HUES64 (cell line): Measurements from ENCODE around the gene ATP2B3.

Experiments used
- H3K27ac ChIP-seq: 2 replicates; pipeline ENCODE4 v1.7.0; 2013; ENCODE audit warnings: low read depth, low read length, inconsistent platforms
- H3K27me3 ChIP-seq: 2 replicates; pipeline ENCODE4 v1.6.1; 2013; ENCODE audit warnings: mild to moderate bottlenecking, low read length; ENCODE audit not compliant: insufficient read depth
- H3K36me3 ChIP-seq: 2 replicates; pipeline ENCODE4 v1.6.1; 2013; ENCODE audit warnings: mild to moderate bottlenecking, low read length; ENCODE audit not compliant: insufficient read depth
- H3K4me1 ChIP-seq: 2 replicates; pipeline ENCODE4 v1.6.1; 2013; ENCODE audit warnings: mild to moderate bottlenecking, low read length, moderate library complexity; ENCODE audit not compliant: insufficient read depth
- H3K4me3 ChIP-seq: 2 replicates; pipeline ENCODE4 v1.5.1; 2013; ENCODE audit warnings: mild to moderate bottlenecking, low read length, moderate library complexity
- H3K9ac ChIP-seq: 2 replicates; pipeline ENCODE4 v1.6.1; 2013; ENCODE audit warnings: mild to moderate bottlenecking, low read depth, low read length
- H3K9me3 ChIP-seq: 2 replicates; pipeline ENCODE4 v1.6.1; 2013; ENCODE audit warnings: low read depth, low read length; ENCODE audit not compliant: insufficient read depth
- WGBS: fragments of 150-250, 120-280 bp; methylation state at CpG from one replicate; pipeline ENCODE4 v1.1.7; 2013; ENCODE audit warnings: missing lambda C conversion rate; 5-methylcytosine and 5-hydroxymethylcytosine counted together

ATP2B3 gene

DNA sequence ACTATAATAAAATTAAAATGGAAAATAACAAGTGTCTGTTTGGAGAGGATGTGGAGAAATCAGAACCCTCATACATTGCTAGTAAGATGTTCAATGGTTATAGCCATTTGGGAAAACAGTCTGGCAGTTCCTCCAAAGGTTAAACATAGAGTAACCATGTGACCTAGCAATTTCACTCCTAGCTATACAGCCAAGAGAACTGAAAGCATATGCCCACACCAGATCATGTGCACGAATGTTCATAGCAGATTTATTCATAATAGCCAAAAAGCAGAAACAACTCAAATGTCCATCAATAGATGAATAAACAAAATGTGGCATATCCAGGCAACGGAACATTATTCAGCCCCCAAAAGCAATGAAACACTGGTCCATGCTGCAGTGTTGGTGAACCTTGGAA, 90.9 kb downstream of the ATP2B3 start:
- Histone ChIP-seq H3K36me3 (no peaks in the 10 kb centered on the region), H3K4me1 (no peaks in the 10 kb centered on the region), H3K9ac (no peak overlapping the region), H3K4me3 (no peak overlapping the region), H3K9me3 (no peaks in the 10 kb centered on the region), H3K27ac (no peak overlapping the region), H3K27me3 (peaks cover 33% of the 10 kb centered on the region)
- WGBS = 79% methylated on average over 2 of the region's 2 CpGs

DNA sequence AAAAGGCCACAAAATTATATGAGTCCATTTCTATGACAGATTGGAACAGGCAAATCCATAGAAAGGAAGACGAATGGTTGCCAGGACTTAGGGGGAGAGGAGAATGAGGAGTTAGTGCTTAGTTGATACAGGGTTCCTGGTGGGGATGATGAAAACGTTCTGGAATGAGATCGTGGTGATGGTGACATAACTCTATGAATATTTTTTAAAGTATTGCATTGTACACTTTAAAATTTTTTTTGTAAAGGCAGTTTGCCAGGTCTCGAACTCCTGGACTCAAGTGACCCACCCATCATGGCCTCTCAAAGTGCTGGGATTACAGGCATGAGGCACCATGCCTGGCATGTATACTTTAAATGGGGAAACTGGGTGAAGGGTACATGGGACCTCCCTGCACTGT, 91.4 kb downstream of the ATP2B3 start:
- no peaks in the 10 kb centered on the region for H3K36me3 ChIP-seq
- no peak overlapping the region for H3K27ac ChIP-seq
- peaks cover 33% of the 10 kb centered on the region for H3K27me3 ChIP-seq
- no peaks in the 10 kb centered on the region for H3K4me1 ChIP-seq
- 96% methylated on average over 2 of the region's 4 CpGs for WGBS
- no peak overlapping the region for H3K4me3 ChIP-seq
- no peaks in the 10 kb centered on the region for H3K9me3 ChIP-seq
- no peak overlapping the region for H3K9ac ChIP-seq

- no peak overlapping the region for H3K27ac ChIP-seq
- H3K36me3 ChIP-seq = no peaks in the 10 kb centered on the region
- H3K9ac ChIP-seq = no peak overlapping the region
- H3K9me3 ChIP-seq = no peaks in the 10 kb centered on the region
- H3K27me3 ChIP-seq = peaks cover 35% of the 10 kb centered on the region
- H3K4me1 ChIP-seq = no peaks in the 10 kb centered on the region
- peak overlapping the region; percentile 40 for H3K4me3 ChIP-seq
- WGBS = 7% methylated on average over 52 of the region's 63 CpGs
These were observed 92.7 kb downstream of the ATP2B3 start for GRCh38 chrX:153609917-153610835.

- Histone ChIP-seq H3K27me3 (peaks cover 35% of the 10 kb centered on the region), H3K4me1 (no peaks in the 10 kb centered on the region), H3K4me3 (no peak overlapping the region), H3K9me3 (no peaks in the 10 kb centered on the region), H3K36me3 (no peaks in the 10 kb centered on the region), H3K9ac (no peak overlapping the region), H3K27ac (no peak overlapping the region)
- 82% methylated on average over 9 of the region's 9 CpGs for WGBS
These were observed 93.4 kb downstream of the ATP2B3 start for GRCh38 chrX:153610836-153611213.

GRCh38 chrX:153611298-153612095, 94.1 kb downstream of the ATP2B3 start:
- 87% methylated on average over 12 of the region's 14 CpGs for WGBS
- no peaks in the 10 kb centered on the region for H3K9me3 ChIP-seq
- no peaks in the 10 kb centered on the region for H3K4me1 ChIP-seq
- H3K36me3 ChIP-seq = no peaks in the 10 kb centered on the region
- no peak overlapping the region for H3K9ac ChIP-seq
- no peak overlapping the region for H3K27ac ChIP-seq
- peaks cover 39% of the 10 kb centered on the region for H3K27me3 ChIP-seq
- H3K4me3 ChIP-seq = no peak overlapping the region

DNA sequence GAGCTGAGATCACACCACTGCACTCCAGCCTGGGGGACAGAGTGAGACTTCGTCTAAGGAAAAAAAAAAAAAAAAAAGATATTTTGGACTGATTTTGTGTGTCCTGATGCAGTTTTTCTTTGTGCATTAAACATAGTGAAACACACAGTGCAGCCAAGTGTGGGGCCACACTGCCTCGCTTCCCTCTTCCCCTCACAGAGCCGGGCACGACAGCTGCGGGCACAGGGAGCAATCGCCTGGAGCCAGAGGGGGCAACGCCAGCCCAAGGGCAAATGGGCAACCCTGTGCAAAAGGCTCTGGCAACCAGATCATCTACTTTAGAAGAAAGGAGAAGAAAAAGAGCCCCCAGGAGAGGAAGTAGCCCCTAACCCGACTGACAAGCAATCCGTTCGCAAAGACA, 95.0 kb downstream of the ATP2B3 start:
- 91% methylated on average over 10 of the region's 10 CpGs for WGBS
- Histone ChIP-seq H3K27ac (no peak overlapping the region), H3K36me3 (no peaks in the 10 kb centered on the region), H3K27me3 (peaks cover 40% of the 10 kb centered on the region), H3K9ac (no peak overlapping the region), H3K9me3 (no peaks in the 10 kb centered on the region), H3K4me3 (no peak overlapping the region), H3K4me1 (no peaks in the 10 kb centered on the region)

- H3K36me3 ChIP-seq = no peaks in the 10 kb centered on the region
- peaks cover 39% of the 10 kb centered on the region for H3K27me3 ChIP-seq
- no peaks in the 10 kb centered on the region for H3K4me1 ChIP-seq
- 86% methylated on average over 6 of the region's 6 CpGs for WGBS
- H3K9ac ChIP-seq = no peak overlapping the region
- H3K9me3 ChIP-seq = no peaks in the 10 kb centered on the region
- H3K27ac ChIP-seq = no peak overlapping the region
- no peak overlapping the region for H3K4me3 ChIP-seq
These were observed 97.4 kb downstream of the ATP2B3 start for GRCh38 chrX:153614818-153615217.

GRCh38 chrX:153620576-153620975, 103.1 kb downstream of the ATP2B3 start:
- Histone ChIP-seq H3K9ac (no peak overlapping the region), H3K36me3 (no peaks in the 10 kb centered on the region), H3K4me3 (no peak overlapping the region), H3K27me3 (peaks cover 25% of the 10 kb centered on the region), H3K9me3 (no peaks in the 10 kb centered on the region), H3K4me1 (no peaks in the 10 kb centered on the region), H3K27ac (no peak overlapping the region)
- 84% methylated on average over 4 of the region's 5 CpGs for WGBS

- no peaks in the 10 kb centered on the region for H3K9me3 ChIP-seq
- WGBS = 96% methylated on average over 25 of the region's 27 CpGs
- no peaks in the 10 kb centered on the region for H3K4me1 ChIP-seq
- H3K27ac ChIP-seq = no peak overlapping the region
- H3K36me3 ChIP-seq = no peaks in the 10 kb centered on the region
- no peak overlapping the region for H3K9ac ChIP-seq
- peaks cover 16% of the 10 kb centered on the region for H3K27me3 ChIP-seq
- H3K4me3 ChIP-seq = no peak overlapping the region
These were observed 104.6 kb downstream of the ATP2B3 start for GRCh38 chrX:153621949-153622598.

DNA sequence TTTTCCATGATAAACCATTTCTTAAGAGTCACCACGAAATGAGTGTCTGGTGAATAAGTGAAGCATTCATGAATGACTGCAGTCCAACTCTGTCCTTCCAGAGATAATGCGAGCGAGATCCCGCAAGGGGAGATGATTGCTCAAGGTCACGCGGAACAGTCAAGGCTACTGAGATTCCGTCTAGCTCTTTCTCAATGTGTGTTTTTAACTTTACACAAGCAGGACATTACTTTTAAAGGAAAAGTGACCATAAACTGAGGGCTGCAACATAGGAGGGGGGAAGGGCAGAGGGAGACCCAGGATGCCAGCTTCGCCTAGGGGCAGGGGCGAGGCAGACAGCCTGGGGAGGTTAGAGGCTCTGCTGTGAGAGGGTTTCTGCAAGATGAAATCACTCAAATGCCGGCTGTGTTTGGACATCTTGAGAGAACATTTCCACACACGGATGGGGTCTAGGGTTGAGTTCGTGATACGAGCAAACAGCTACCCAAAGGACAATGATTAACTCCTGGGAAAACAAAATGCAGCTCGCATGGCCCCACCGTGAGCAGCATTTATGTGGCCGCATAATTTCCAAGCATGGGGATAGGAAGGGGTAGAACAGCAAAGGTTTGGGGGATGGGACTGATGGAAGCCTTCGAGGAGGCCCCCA, 105.3 kb downstream of the ATP2B3 start:
- peaks cover 10% of the 10 kb centered on the region for H3K27me3 ChIP-seq
- H3K4me3 ChIP-seq = no peak overlapping the region
- no peak overlapping the region for H3K9ac ChIP-seq
- H3K9me3 ChIP-seq = no peaks in the 10 kb centered on the region
- no peaks in the 10 kb centered on the region for H3K36me3 ChIP-seq
- H3K27ac ChIP-seq = no peak overlapping the region
- WGBS = 87% methylated on average over 17 of the region's 17 CpGs
- H3K4me1 ChIP-seq = no peaks in the 10 kb centered on the region
